IMR-90 (cell line): ENCODE results near the gene CTIF. TPM values are rescaled to one million over a fixed set of nuclear protein-coding genes. Genes with fewer than 3 reads are reported as not detected.

Experiments
- ATAC-seq: fragments of 200-7000 bp; cut with Tn5 transposase; 2 replicates; pipeline ENCODE4 v1.9.1; 2020; ENCODE audit warnings: low read depth, mild to moderate bottlenecking, moderate library complexity
- BruUV-seq: library from RNA; stranded (reverse); fragments of 400-500 nt; replicated peaks from 2 replicates; lab custom pipeline; 2021; lab: Mats Ljungman, UMichigan
- CTCF ChIA-PET: fragments of 300-600 bp; formaldehyde crosslinking; extraction: SDS; loops from one replicate; lab custom pipeline; 2021; ENCODE audit warnings: antibody characterized with exemption; lab: Yijun Ruan, JAX
- POLR2A ChIA-PET: fragments of 300-600 bp; sonication (Branson Sonifier 250); formaldehyde crosslinking; loops from one replicate; lab custom pipeline; 2022; ENCODE audit warnings: antibody characterized with exemption; ENCODE audit not compliant: unreplicated experiment; lab: Charles Lee
- DNase-seq: peaks from one replicate; pipeline ENCODE4 v3.0.0; 2013
- H2AFZ ChIP-seq: replicated peaks from 2 replicates; pipeline ENCODE3; 2013; ENCODE audit warnings: low read length, mild to moderate bottlenecking; ENCODE audit not compliant: poor library complexity
- H2AK5ac ChIP-seq: 2 replicates; pipeline ENCODE4 v1.6.1; 2013; ENCODE audit warnings: low read depth, low read length, inconsistent platforms
- H2AK9ac ChIP-seq: replicated peaks from 2 replicates; pipeline ENCODE3; 2013; ENCODE audit warnings: mild to moderate bottlenecking, low read depth, low read length, moderate library complexity; ENCODE audit not compliant: poor library complexity
- H2BK120ac ChIP-seq: 2 replicates; pipeline ENCODE4 v1.6.1; 2013; ENCODE audit warnings: low read depth, low read length, inconsistent platforms
- H2BK15ac ChIP-seq: 3 replicates; pipeline ENCODE4 v1.6.1; 2013; ENCODE audit warnings: low read depth, low read length, inconsistent platforms
- H2BK20ac ChIP-seq: 2 replicates; pipeline ENCODE4 v1.6.1; 2013; ENCODE audit warnings: low read depth, mild to moderate bottlenecking, inconsistent platforms, low read length, moderate library complexity
- H2BK5ac ChIP-seq: 2 replicates; pipeline ENCODE4 v1.6.1; 2013; ENCODE audit warnings: mild to moderate bottlenecking, low read depth, low read length, inconsistent platforms; ENCODE audit not compliant: poor library complexity, severe bottlenecking
- H3K14ac ChIP-seq: replicated peaks from 2 replicates; pipeline ENCODE4 v1.6.1; 2013; ENCODE audit warnings: low read depth, low read length, inconsistent platforms
- H3K18ac ChIP-seq: 2 replicates; pipeline ENCODE4 v1.6.1; 2013; ENCODE audit warnings: low read depth, low read length, control low read depth
- H3K23ac ChIP-seq: 2 replicates; pipeline ENCODE4 v1.6.1; 2013; ENCODE audit warnings: low read depth, low read length, inconsistent platforms
- H3K27ac ChIP-seq: 2 replicates; pipeline ENCODE4 v1.5.1; 2013; ENCODE audit warnings: mild to moderate bottlenecking, control low read depth, low read length; ENCODE audit not compliant: insufficient read depth
- H3K27me3 ChIP-seq: 2 replicates; pipeline ENCODE4 v1.6.1; 2013; ENCODE audit warnings: low read length; ENCODE audit not compliant: control insufficient read depth, insufficient read depth
- H3K36me3 ChIP-seq: 2 replicates; pipeline ENCODE4 v1.6.1; 2013; ENCODE audit warnings: low read length, mixed read lengths; ENCODE audit not compliant: control insufficient read depth, insufficient read depth
- H3K4ac ChIP-seq: 2 replicates; pipeline ENCODE4 v1.6.1; 2013; ENCODE audit warnings: low read depth, low read length, inconsistent platforms
- H3K4me1 ChIP-seq: 2 replicates; pipeline ENCODE4 v1.6.1; 2013; ENCODE audit warnings: low read length, mixed read lengths; ENCODE audit not compliant: control insufficient read depth, insufficient read depth
- H3K4me2 ChIP-seq: 2 replicates; pipeline ENCODE4 v1.6.1; 2013; ENCODE audit warnings: low read depth, mild to moderate bottlenecking, control low read depth, low read length, moderate library complexity
- H3K4me3 ChIP-seq: 2 replicates; pipeline ENCODE4 v1.5.1; 2013; ENCODE audit warnings: low read depth, mild to moderate bottlenecking, control low read depth, low read length, moderate library complexity; ENCODE audit not compliant: insufficient read depth
- H3K56ac ChIP-seq: 2 replicates; pipeline ENCODE4 v1.6.1; 2013; ENCODE audit warnings: low read length, inconsistent platforms; ENCODE audit not compliant: insufficient read depth; ENCODE audit errors: extremely low read depth
- H3K79me1 ChIP-seq, 2 experiments: 2 replicates each; pipeline ENCODE4 v1.6.1; 2013; ENCODE audit warnings: low read length in 2 of 2, inconsistent platforms in 1 of 2, low read depth in 1 of 2
- H3K9ac ChIP-seq: 2 replicates; pipeline ENCODE4 v1.6.1; 2013; ENCODE audit warnings: low read depth, low read length, control low read depth
- H3K9me1 ChIP-seq: 2 replicates; pipeline ENCODE4 v1.6.1; 2013; ENCODE audit warnings: low read length, inconsistent platforms; ENCODE audit not compliant: insufficient read depth
- H3K9me3 ChIP-seq: 2 replicates; pipeline ENCODE4 v1.6.1; 2013; ENCODE audit warnings: low read length; ENCODE audit not compliant: control insufficient read depth, insufficient read depth
- H4K20me1 ChIP-seq: 2 replicates; pipeline ENCODE4 v1.6.1; 2013; ENCODE audit warnings: low read length, inconsistent platforms; ENCODE audit not compliant: insufficient read depth
- H4K5ac ChIP-seq: 2 replicates; pipeline ENCODE4 v1.6.1; 2013; ENCODE audit warnings: mild to moderate bottlenecking, low read depth, low read length, control low read depth
- H4K8ac ChIP-seq, 2 experiments: 2 replicates each; pipeline ENCODE4 v1.6.1; 2013; ENCODE audit warnings: low read depth in 2 of 2, low read length in 2 of 2, control low read depth in 1 of 2, inconsistent platforms in 1 of 2
- H4K91ac ChIP-seq: 2 replicates; pipeline ENCODE4 v1.6.1; 2013; ENCODE audit warnings: low read depth, low read length, inconsistent platforms; ENCODE audit not compliant: insufficient read depth
- BHLHE40 ChIP-seq: fragments of 150-350 bp; IDR thresholded peaks from 2 replicates; pipeline ENCODE4 v1.6.1; 2016; ENCODE audit warnings: mild to moderate bottlenecking, low read depth, low read length
- CEBPB ChIP-seq: IDR thresholded peaks from 2 replicates; pipeline ENCODE4 v1.6.1; 2012; ENCODE audit warnings: low read depth, low read length, improper control_type of control experiment
- CHD1 ChIP-seq: IDR thresholded peaks from 2 replicates; pipeline ENCODE4 v1.6.1; 2012; ENCODE audit warnings: low read depth, low read length, improper control_type of control experiment
- FOS ChIP-seq: fragments of 150-350 bp; IDR thresholded peaks from 2 replicates; pipeline ENCODE4 v1.6.1; 2016; ENCODE audit warnings: low read depth, low read length
- MAZ ChIP-seq: IDR thresholded peaks from 2 replicates; pipeline ENCODE4 v1.6.1; 2012; ENCODE audit warnings: low read depth, mild to moderate bottlenecking, low read length, improper control_type of control experiment, moderate library complexity, borderline replicate concordance
- MXI1 ChIP-seq: IDR thresholded peaks from 2 replicates; pipeline ENCODE4 v1.6.1; 2012; ENCODE audit warnings: low read depth, mild to moderate bottlenecking, low read length, moderate library complexity, borderline replicate concordance
- NFE2L2 ChIP-seq: fragments of 150-350 bp; IDR thresholded peaks from 2 replicates; pipeline ENCODE4 v1.6.1; 2016; ENCODE audit warnings: low read depth, mild to moderate bottlenecking, low read length
- POLR2A ChIP-seq: IDR thresholded peaks from 2 replicates; pipeline ENCODE4 v1.6.1; 2012; ENCODE audit warnings: mild to moderate bottlenecking, low read depth, low read length
- RAD21 ChIP-seq: IDR thresholded peaks from 2 replicates; pipeline ENCODE4 v1.6.1; 2012; ENCODE audit warnings: low read length, improper control_type of control experiment
- RCOR1 ChIP-seq: IDR thresholded peaks from 2 replicates; pipeline ENCODE4 v1.6.1; 2012; ENCODE audit warnings: mild to moderate bottlenecking, low read length, improper control_type of control experiment; ENCODE audit not compliant: insufficient replicate concordance
- RFX5 ChIP-seq: IDR thresholded peaks from 2 replicates; pipeline ENCODE4 v1.8.0; 2012; ENCODE audit warnings: low read depth, mild to moderate bottlenecking, low read length, moderate library complexity
- SMC3 ChIP-seq: fragments of 150-350 bp; IDR thresholded peaks from 2 replicates; pipeline ENCODE4 v1.6.1; 2016; ENCODE audit warnings: low read depth, mild to moderate bottlenecking, antibody characterized with exemption, low read length, moderate library complexity
- WGBS, 2 experiments: methylation state at CpG; one replicate each; pipeline versions ENCODE4 v1.1.5 to v1.1.7; 2013; ENCODE audit warnings: missing lambda C conversion rate in 2 of 2; ENCODE audit not compliant: insufficient read length in 1 of 2; ENCODE audit errors: extremely low coverage in 2 of 2; 5-methylcytosine and 5-hydroxymethylcytosine counted together
- dilution Hi-C: fragments of 300-500 bp; cut with HindIII; formaldehyde crosslinking; loops from one replicate; pipeline ENCODE4 v1.14.3; 2018; ENCODE audit warnings: low sequenced_read_pairs; ENCODE audit not compliant: unreplicated experiment
- in situ Hi-C: fragments of 300-500 bp; cut with MboI; formaldehyde crosslinking; loops from 3 replicates; pipeline ENCODE4 v1.14.3; 2019; ENCODE audit warnings: low sequenced_read_pairs, inconsistent platforms, mixed read lengths
- intact Hi-C: fragments of 100-400 bp; cut with micrococcal nuclease; formaldehyde crosslinking; loops from 2 replicates; pipeline ENCODE4 v1.10.0; 2022
- polyA plus RNA-seq, 3 experiments: library from polyadenylated mRNA; depleted of rRNA; stranded (reverse); fragments of >200 nt; gene quantifications; 2 replicates each; pipeline ENCODE4 v1.2.3, GENCODE V29; 2012; ENCODE audit warnings: low replicate concordance in 1 of 3
- total RNA-seq: library from RNA; depleted of rRNA; stranded (reverse); fragments of >200 nt; gene quantifications from 2 replicates; pipeline ENCODE4 v1.2.3, GENCODE V29; 2012
- TF ChIP-seq, protein P1 (sequence below): fragments of 150-350 bp; IDR thresholded peaks from 2 replicates; pipeline ENCODE4 v1.6.1; 2017; ENCODE audit warnings: mild to moderate bottlenecking, antibody characterized with exemption, low read length, low read depth
- TF ChIP-seq, protein P2 (sequence below): fragments of 150-350 bp; IDR thresholded peaks from 2 replicates; pipeline ENCODE4 v1.6.1; 2016; ENCODE audit warnings: low read depth, mild to moderate bottlenecking, low read length, moderate library complexity, borderline replicate concordance
- TF ChIP-seq, protein P3 (sequence below): conservative IDR thresholded peaks from 2 replicates; pipeline ENCODE4 v1.5.1; 2012; ENCODE audit warnings: mild to moderate bottlenecking, low read depth, low read length, improper control_type of control experiment

The CTIF gene
- total and polyA plus RNA-seq, 2 of the 4 experiments (the other 2 are of a cell fraction), result 25.1 to 57.0 TPM

DNA sequence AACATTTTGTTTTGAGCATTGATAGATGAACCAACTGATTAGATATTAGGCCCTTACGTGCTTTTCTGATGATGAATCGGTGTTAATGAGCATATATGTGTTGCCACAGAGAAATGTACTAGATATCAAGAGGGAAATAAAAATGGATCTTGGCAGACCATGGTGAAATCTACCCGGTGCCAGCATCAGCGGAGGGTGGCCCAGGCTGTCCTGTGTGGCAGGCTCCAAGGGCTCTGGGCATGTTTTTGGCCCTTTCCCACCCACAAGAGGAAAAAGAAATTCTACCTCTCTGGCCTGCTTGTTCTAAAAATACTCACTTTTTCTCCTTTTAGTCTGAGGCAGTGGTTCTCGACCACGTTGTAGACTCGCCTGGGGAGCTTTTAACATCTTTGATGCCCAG is 154.2 kb downstream of the CTIF start:
- H2AK9ac ChIP-seq, result no peak overlapping the region
- in situ Hi-C loops (no loop called here), intact Hi-C loops (no loop called here), dilution Hi-C loops (no loop called here)
- H3K18ac ChIP-seq, result no peak overlapping the region
- H3K4me1 ChIP-seq, result peaks cover 8% of the 10 kb centered on the region
- H3K9ac ChIP-seq, result no peak overlapping the region
- H3K27me3 ChIP-seq, result no peaks in the 10 kb centered on the region
- no peak overlapping the region for H2BK5ac ChIP-seq
- no peak overlapping the region for H4K5ac ChIP-seq
- no peak overlapping the region for H3K14ac ChIP-seq
- H2AK5ac ChIP-seq, result no peak overlapping the region
- H3K27ac ChIP-seq, result no peak overlapping the region
- H3K9me1 ChIP-seq, result peaks cover 37% of the 10 kb centered on the region
- no peak overlapping the region for H2BK20ac ChIP-seq
- TF ChIP-seq RAD21 (no peak), SMC3 (no peak), RCOR1 (no peak), MXI1 (no peak), POLR2A (no peak), RFX5 (no peak), CHD1 (no peak), FOS (no peak), MAZ (no peak), BHLHE40 (no peak), CEBPB (no peak), NFE2L2 (no peak)
- TF ChIP-seq, protein P1, sequence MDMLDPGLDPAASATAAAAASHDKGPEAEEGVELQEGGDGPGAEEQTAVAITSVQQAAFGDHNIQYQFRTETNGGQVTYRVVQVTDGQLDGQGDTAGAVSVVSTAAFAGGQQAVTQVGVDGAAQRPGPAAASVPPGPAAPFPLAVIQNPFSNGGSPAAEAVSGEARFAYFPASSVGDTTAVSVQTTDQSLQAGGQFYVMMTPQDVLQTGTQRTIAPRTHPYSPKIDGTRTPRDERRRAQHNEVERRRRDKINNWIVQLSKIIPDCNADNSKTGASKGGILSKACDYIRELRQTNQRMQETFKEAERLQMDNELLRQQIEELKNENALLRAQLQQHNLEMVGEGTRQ, result no peak
- TF ChIP-seq, protein P2, sequence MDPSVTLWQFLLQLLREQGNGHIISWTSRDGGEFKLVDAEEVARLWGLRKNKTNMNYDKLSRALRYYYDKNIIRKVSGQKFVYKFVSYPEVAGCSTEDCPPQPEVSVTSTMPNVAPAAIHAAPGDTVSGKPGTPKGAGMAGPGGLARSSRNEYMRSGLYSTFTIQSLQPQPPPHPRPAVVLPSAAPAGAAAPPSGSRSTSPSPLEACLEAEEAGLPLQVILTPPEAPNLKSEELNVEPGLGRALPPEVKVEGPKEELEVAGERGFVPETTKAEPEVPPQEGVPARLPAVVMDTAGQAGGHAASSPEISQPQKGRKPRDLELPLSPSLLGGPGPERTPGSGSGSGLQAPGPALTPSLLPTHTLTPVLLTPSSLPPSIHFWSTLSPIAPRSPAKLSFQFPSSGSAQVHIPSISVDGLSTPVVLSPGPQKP, result no peak
- TF ChIP-seq, protein P3, sequence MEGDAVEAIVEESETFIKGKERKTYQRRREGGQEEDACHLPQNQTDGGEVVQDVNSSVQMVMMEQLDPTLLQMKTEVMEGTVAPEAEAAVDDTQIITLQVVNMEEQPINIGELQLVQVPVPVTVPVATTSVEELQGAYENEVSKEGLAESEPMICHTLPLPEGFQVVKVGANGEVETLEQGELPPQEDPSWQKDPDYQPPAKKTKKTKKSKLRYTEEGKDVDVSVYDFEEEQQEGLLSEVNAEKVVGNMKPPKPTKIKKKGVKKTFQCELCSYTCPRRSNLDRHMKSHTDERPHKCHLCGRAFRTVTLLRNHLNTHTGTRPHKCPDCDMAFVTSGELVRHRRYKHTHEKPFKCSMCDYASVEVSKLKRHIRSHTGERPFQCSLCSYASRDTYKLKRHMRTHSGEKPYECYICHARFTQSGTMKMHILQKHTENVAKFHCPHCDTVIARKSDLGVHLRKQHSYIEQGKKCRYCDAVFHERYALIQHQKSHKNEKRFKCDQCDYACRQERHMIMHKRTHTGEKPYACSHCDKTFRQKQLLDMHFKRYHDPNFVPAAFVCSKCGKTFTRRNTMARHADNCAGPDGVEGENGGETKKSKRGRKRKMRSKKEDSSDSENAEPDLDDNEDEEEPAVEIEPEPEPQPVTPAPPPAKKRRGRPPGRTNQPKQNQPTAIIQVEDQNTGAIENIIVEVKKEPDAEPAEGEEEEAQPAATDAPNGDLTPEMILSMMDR, result no peak
- H4K8ac ChIP-seq, result no peak overlapping the region
- BruUV-seq, result no TSS peak
- H3K36me3 ChIP-seq, result peaks cover 42% of the 10 kb centered on the region
- no peak overlapping the region for H2AFZ ChIP-seq
- H3K9me3 ChIP-seq, result 0 out of 2 replicates have a peak, but pooled peaks cover 2% of the 10 kb centered on the region
- ATAC-seq (no peak), DNase-seq (no peak)
- peaks cover 29 to 74% of the 10 kb centered on the region in 2 experiments for H3K79me1 ChIP-seq
- 100% methylated on average over 1 of the region's 7 CpGs; no CpG with 5 or more reads in 1 of the 2 experiments for WGBS, 2 experiments
- no peak overlapping the region for H3K4me3 ChIP-seq
- H2BK15ac ChIP-seq, result no peak overlapping the region
- no peak overlapping the region for H4K91ac ChIP-seq
- no peak overlapping the region for H3K4me2 ChIP-seq
- CTCF ChIA-PET, result no interaction called here
- peak overlapping the region; percentile 34 for H3K4ac ChIP-seq
- no peak overlapping the region for H2BK120ac ChIP-seq
- H3K56ac ChIP-seq, result no peak overlapping the region
- H3K23ac ChIP-seq, result no peak overlapping the region
- H4K20me1 ChIP-seq, result peaks cover 24% of the 10 kb centered on the region
- POLR2A ChIA-PET, result no interaction called here
